ENCODE results near the gene CISD1.

The CISD1 gene

GRCh38 chr10:58318346-58318745, 49.4 kb downstream of the CISD1 start:
- no peak overlapping the region for H2AFZ ChIP-seq (ENCODE audit: low read length)
- H3K18ac ChIP-seq (ENCODE audit: low read length): no peak overlapping the region
- no peak overlapping the region for H3K4me2 ChIP-seq (ENCODE audit: insufficient read depth, low read length, poor library complexity, severe bottlenecking)
- WGBS, 2 donors (ENCODE audit: extremely low coverage in 2 of 2, insufficient read length in 2 of 2, insufficient replicate concordance in 1 of 2): no CpG with 5 or more reads among the region's 2 CpGs
- no peak overlapping the region for H3K9ac ChIP-seq (ENCODE audit: low read depth, low read length, poor library complexity)
- peaks cover 0 to 4% (median under 1%) of the 10 kb centered on the region in 3 experiments for H3K27me3 ChIP-seq (ENCODE audit: control insufficient read depth in 3 of 3, insufficient read depth in 3 of 3, low read depth in 1 of 3, low read length in 3 of 3)
- H3K9me3 ChIP-seq (replicated peaks in 1 of 2; ENCODE audit: control insufficient read depth in 2 of 2, insufficient read depth in 1 of 2, low read depth in 1 of 2, low read length in 2 of 2): no peaks in the 10 kb centered on the region
- no peak overlapping the region for H2BK120ac ChIP-seq (ENCODE audit: low read depth, low read length)
- no peaks in the 10 kb centered on the region for H3K4me1 ChIP-seq (ENCODE audit: control insufficient read depth in 2 of 2, insufficient read depth in 1 of 2, low read depth in 1 of 2, low read length in 2 of 2)
- no peak overlapping the region for H4K8ac ChIP-seq (ENCODE audit: low read depth, low read length)
- no peak overlapping the region for H3K4ac ChIP-seq (ENCODE audit: low read length)
- DNase-seq (ENCODE audit: low spot score): no peak
- no peak overlapping the region for H2BK15ac ChIP-seq (ENCODE audit: low read length)
- H2BK12ac ChIP-seq (ENCODE audit: low read length): no peak overlapping the region
- no peak overlapping the region for H3K23ac ChIP-seq (ENCODE audit: low read depth, low read length, poor library complexity)
- H3K14ac ChIP-seq (ENCODE audit: low read length): no peak overlapping the region
- H3K36me3 ChIP-seq (replicated peaks in 1 of 2; ENCODE audit: control insufficient read depth in 2 of 2, insufficient read depth in 2 of 2, low read length in 2 of 2): no peaks in the 10 kb centered on the region
- no peak overlapping the region for H2AK5ac ChIP-seq (ENCODE audit: low read depth, low read length)
- no peak overlapping the region for H4K91ac ChIP-seq (ENCODE audit: low read depth, low read length, poor library complexity)
- no peaks in the 10 kb centered on the region for H3K79me1 ChIP-seq (ENCODE audit: low read depth, low read length)
- no peak overlapping the region for H3K27ac ChIP-seq (replicated peaks; ENCODE audit: low read length)
- no peak overlapping the region for H3K4me3 ChIP-seq (ENCODE audit: low read length in 2 of 2)
- no peak overlapping the region for H2BK5ac ChIP-seq (ENCODE audit: low read length)

- no peak overlapping the region for H3K27ac ChIP-seq (replicated peaks; ENCODE audit: low read length)
- no peak overlapping the region for H2BK15ac ChIP-seq (ENCODE audit: low read length)
- no peak overlapping the region for H2BK5ac ChIP-seq (ENCODE audit: low read length)
- H3K18ac ChIP-seq (ENCODE audit: low read length): no peak overlapping the region
- no peak overlapping the region for H3K9ac ChIP-seq (ENCODE audit: low read depth, low read length, poor library complexity)
- no peaks in the 10 kb centered on the region for H3K4me1 ChIP-seq (ENCODE audit: control insufficient read depth in 2 of 2, insufficient read depth in 1 of 2, low read depth in 1 of 2, low read length in 2 of 2)
- no peaks in the 10 kb centered on the region for H3K9me3 ChIP-seq (replicated peaks in 1 of 2; ENCODE audit: control insufficient read depth in 2 of 2, insufficient read depth in 1 of 2, low read depth in 1 of 2, low read length in 2 of 2)
- H2AK5ac ChIP-seq (ENCODE audit: low read depth, low read length): no peak overlapping the region
- no peaks in the 10 kb centered on the region for H3K36me3 ChIP-seq (replicated peaks in 1 of 2; ENCODE audit: control insufficient read depth in 2 of 2, insufficient read depth in 2 of 2, low read length in 2 of 2)
- no CpG with 5 or more reads among the region's 1 CpG for WGBS, 2 donors (ENCODE audit: extremely low coverage in 2 of 2, insufficient read length in 2 of 2, insufficient replicate concordance in 1 of 2)
- no peak overlapping the region for H2BK120ac ChIP-seq (ENCODE audit: low read depth, low read length)
- H3K14ac ChIP-seq (ENCODE audit: low read length): no peak overlapping the region
- no peaks in the 10 kb centered on the region for H3K79me1 ChIP-seq (ENCODE audit: low read depth, low read length)
- no peak overlapping the region for H3K23ac ChIP-seq (ENCODE audit: low read depth, low read length, poor library complexity)
- H4K91ac ChIP-seq (ENCODE audit: low read depth, low read length, poor library complexity): no peak overlapping the region
- peaks cover 0 to 4% (median 0%) of the 10 kb centered on the region in 3 experiments for H3K27me3 ChIP-seq (ENCODE audit: control insufficient read depth in 3 of 3, insufficient read depth in 3 of 3, low read depth in 1 of 3, low read length in 3 of 3)
- H2AFZ ChIP-seq (ENCODE audit: low read length): no peak overlapping the region
- H3K4me2 ChIP-seq (ENCODE audit: insufficient read depth, low read length, poor library complexity, severe bottlenecking): no peak overlapping the region
- H2BK12ac ChIP-seq (ENCODE audit: low read length): no peak overlapping the region
- DNase-seq (ENCODE audit: low spot score): no peak
- no peak overlapping the region for H4K8ac ChIP-seq (ENCODE audit: low read depth, low read length)
- no peak overlapping the region for H3K4ac ChIP-seq (ENCODE audit: low read length)
- H3K4me3 ChIP-seq (ENCODE audit: low read length in 2 of 2): no peak overlapping the region
Measured at GRCh38 chr10:58319599-58319998, 50.6 kb downstream of the CISD1 start.

GRCh38 chr10:58320351-58321049, 51.5 kb downstream of the CISD1 start:
- Histone ChIP-seq H4K8ac (ENCODE audit: low read depth, low read length) (no peak overlapping the region), H3K79me1 (ENCODE audit: low read depth, low read length) (no peaks in the 10 kb centered on the region)

GRCh38 chr10:58322072-58322834, 53.3 kb downstream of the CISD1 start:
- Histone ChIP-seq H3K27me3 (ENCODE audit: control insufficient read depth in 3 of 3, insufficient read depth in 3 of 3, low read depth in 1 of 3, low read length in 3 of 3) (peaks cover 0 to 4% (median 0%) of the 10 kb centered on the region in 3 experiments), H2AK5ac (ENCODE audit: low read depth, low read length) (no peak overlapping the region), H3K36me3 (replicated peaks in 1 of 2; ENCODE audit: control insufficient read depth in 2 of 2, insufficient read depth in 2 of 2, low read length in 2 of 2) (no peaks in the 10 kb centered on the region), H2AFZ (ENCODE audit: low read length) (no peak overlapping the region), H2BK5ac (ENCODE audit: low read length) (no peak overlapping the region), H3K9ac (ENCODE audit: low read depth, low read length, poor library complexity) (no peak overlapping the region), H3K23ac (ENCODE audit: low read depth, low read length, poor library complexity) (no peak overlapping the region), H3K4me2 (ENCODE audit: insufficient read depth, low read length, poor library complexity, severe bottlenecking) (no peak overlapping the region), H3K14ac (ENCODE audit: low read length) (no peak overlapping the region), H3K4ac (ENCODE audit: low read length) (no peak overlapping the region), H2BK12ac (ENCODE audit: low read length) (no peak overlapping the region), H2BK15ac (ENCODE audit: low read length) (no peak overlapping the region), H3K79me1 (ENCODE audit: low read depth, low read length) (no peaks in the 10 kb centered on the region), H2BK120ac (ENCODE audit: low read depth, low read length) (no peak overlapping the region), H3K4me1 (ENCODE audit: control insufficient read depth in 2 of 2, insufficient read depth in 1 of 2, low read depth in 1 of 2, low read length in 2 of 2) (no peaks in the 10 kb centered on the region), H3K9me3 (replicated peaks in 1 of 2; ENCODE audit: control insufficient read depth in 2 of 2, insufficient read depth in 1 of 2, low read depth in 1 of 2, low read length in 2 of 2) (no peaks in the 10 kb centered on the region), H4K91ac (ENCODE audit: low read depth, low read length, poor library complexity) (no peak overlapping the region), H4K8ac (ENCODE audit: low read depth, low read length) (no peak overlapping the region), H3K27ac (replicated peaks; ENCODE audit: low read length) (no peak overlapping the region), H3K18ac (ENCODE audit: low read length) (no peak overlapping the region), H3K4me3 (ENCODE audit: low read length in 2 of 2) (no peak overlapping the region)
- WGBS, 2 donors (ENCODE audit: extremely low coverage in 2 of 2, insufficient read length in 2 of 2, insufficient replicate concordance in 1 of 2): no CpG with 5 or more reads among the region's 3 CpGs
- no peak for DNase-seq (ENCODE audit: low spot score)

More at GRCh38 chr10:58320351-58321049, 51.5 kb downstream of the CISD1 start:
- Histone ChIP-seq H3K14ac (ENCODE audit: low read length) (no peak overlapping the region), H3K4me2 (ENCODE audit: insufficient read depth, low read length, poor library complexity, severe bottlenecking) (no peak overlapping the region), H3K27me3 (ENCODE audit: control insufficient read depth in 3 of 3, insufficient read depth in 3 of 3, low read depth in 1 of 3, low read length in 3 of 3) (peaks cover 0 to 4% (median 0%) of the 10 kb centered on the region in 3 experiments), H3K4me1 (ENCODE audit: control insufficient read depth in 2 of 2, insufficient read depth in 1 of 2, low read depth in 1 of 2, low read length in 2 of 2) (no peaks in the 10 kb centered on the region), H2BK15ac (ENCODE audit: low read length) (no peak overlapping the region), H2BK12ac (ENCODE audit: low read length) (no peak overlapping the region), H3K9ac (ENCODE audit: low read depth, low read length, poor library complexity) (no peak overlapping the region), H3K18ac (ENCODE audit: low read length) (no peak overlapping the region), H3K9me3 (replicated peaks in 1 of 2; ENCODE audit: control insufficient read depth in 2 of 2, insufficient read depth in 1 of 2, low read depth in 1 of 2, low read length in 2 of 2) (no peaks in the 10 kb centered on the region), H3K36me3 (replicated peaks in 1 of 2; ENCODE audit: control insufficient read depth in 2 of 2, insufficient read depth in 2 of 2, low read length in 2 of 2) (no peaks in the 10 kb centered on the region), H3K27ac (replicated peaks; ENCODE audit: low read length) (no peak overlapping the region), H3K4me3 (ENCODE audit: low read length in 2 of 2) (no peak overlapping the region), H2BK120ac (ENCODE audit: low read depth, low read length) (no peak overlapping the region), H3K23ac (ENCODE audit: low read depth, low read length, poor library complexity) (no peak overlapping the region), H2BK5ac (ENCODE audit: low read length) (no peak overlapping the region), H4K91ac (ENCODE audit: low read depth, low read length, poor library complexity) (no peak overlapping the region), H2AK5ac (ENCODE audit: low read depth, low read length) (no peak overlapping the region), H2AFZ (ENCODE audit: low read length) (no peak overlapping the region), H3K4ac (ENCODE audit: low read length) (no peak overlapping the region)
- no CpG with 5 or more reads among the region's 4 CpGs for WGBS, 2 donors (ENCODE audit: extremely low coverage in 2 of 2, insufficient read length in 2 of 2, insufficient replicate concordance in 1 of 2)
- DNase-seq (ENCODE audit: low spot score): no peak
